Neural cell (in vitro differentiated cells): ENCODE results near the gene NXPE2. TPM values are rescaled to one million over a fixed set of nuclear protein-coding genes. Genes with fewer than 3 reads are reported as not detected.
"Not testable (repeated sequence)": the region's sequence is repeated elsewhere in the genome, so short reads cannot be mapped to it uniquely, and the experiment has no call there.

ENCODE experiments used
- H2AFZ ChIP-seq: fragments of 200-600, 300-800 bp; sonication (generic), shearing (Covaris generic); 2 replicates; pipeline ENCODE4 v1.6.0; 2014; ENCODE audit warnings: low read depth, mild to moderate bottlenecking, antibody characterized with exemption, low read length, moderate library complexity
- H3F3A ChIP-seq: fragments of 200-600 bp; shearing (Covaris generic); 2 replicates; pipeline ENCODE4 v1.6.1; 2016; ENCODE audit warnings: mild to moderate bottlenecking, moderate library complexity, mixed read lengths, antibody characterized with exemption, low read length; ENCODE audit not compliant: insufficient read depth, poor library complexity, severe bottlenecking
- H3K27ac ChIP-seq: fragments of 200-600, 300-800 bp; sonication (generic), shearing (Covaris generic); 2 replicates; pipeline ENCODE4 v1.5.1; 2014; ENCODE audit warnings: mild to moderate bottlenecking, low read length, moderate library complexity
- H3K27me3 ChIP-seq: fragments of 300-800, 200-600 bp; sonication (generic), shearing (Covaris generic); 2 replicates; pipeline ENCODE4 v1.6.0; 2014; ENCODE audit warnings: mild to moderate bottlenecking, low read depth, low read length, moderate library complexity; ENCODE audit not compliant: insufficient read depth
- H3K36me3 ChIP-seq: fragments of 300-800, 200-600 bp; sonication (generic), shearing (Covaris generic); 2 replicates; pipeline ENCODE4 v1.5.1; 2014; ENCODE audit warnings: mild to moderate bottlenecking, antibody characterized with exemption, low read length, moderate library complexity; ENCODE audit not compliant: insufficient read depth
- H3K4me2 ChIP-seq: fragments of 300-800, 200-600 bp; sonication (generic), shearing (Covaris generic); 2 replicates; pipeline ENCODE4 v1.6.0; 2014; ENCODE audit warnings: mild to moderate bottlenecking, low read length
- H3K4me3 ChIP-seq: fragments of 300-800, 200-600 bp; sonication (generic), shearing (Covaris generic); 2 replicates; pipeline ENCODE4 v1.5.1; 2014; ENCODE audit warnings: mild to moderate bottlenecking, low read length, moderate library complexity
- H3K79me2 ChIP-seq: fragments of 200-600 bp; shearing (Covaris generic); replicated peaks from 2 replicates; pipeline ENCODE4 v1.6.0; 2014; ENCODE audit warnings: mild to moderate bottlenecking, low read length, moderate library complexity; ENCODE audit not compliant: insufficient read depth
- H3K9ac ChIP-seq: fragments of 300-800, 200-600 bp; sonication (generic), shearing (Covaris generic); 2 replicates; pipeline ENCODE4 v1.6.1; 2016; ENCODE audit warnings: mild to moderate bottlenecking, low read length, mixed read lengths
- H3K9me2 ChIP-seq: fragments of 200-600 bp; shearing (Covaris generic); 2 replicates; pipeline ENCODE4 v1.6.1; 2016; ENCODE audit warnings: mild to moderate bottlenecking, low read length, mixed read lengths; ENCODE audit not compliant: insufficient read depth
- H3K9me3 ChIP-seq: fragments of 200-600, 300-800 bp; sonication (generic), shearing (Covaris generic); 2 replicates; pipeline ENCODE4 v1.6.1; 2016; ENCODE audit warnings: mild to moderate bottlenecking, mixed run types, low read length, moderate library complexity, mixed read lengths
- H4K20me1 ChIP-seq: fragments of 200-600 bp; shearing (Covaris generic); 2 replicates; pipeline ENCODE4 v1.6.1; 2016; ENCODE audit warnings: mild to moderate bottlenecking, mixed run types; ENCODE audit not compliant: insufficient read depth
- EP300 ChIP-seq: fragments of 450-650 bp; conservative IDR thresholded peaks from 2 replicates; pipeline ENCODE4 v1.6.1; 2014; ENCODE audit warnings: antibody characterized with exemption, mild to moderate bottlenecking, moderate library complexity; ENCODE audit not compliant: poor library complexity, severe bottlenecking
- EZH2 ChIP-seq: fragments of 200-600, 300-800 bp; shearing (Covaris generic), sonication (generic); IDR thresholded peaks from 2 replicates; pipeline ENCODE4 v1.6.1; 2014; ENCODE audit warnings: antibody characterized with exemption, low read length, borderline replicate concordance, mild to moderate bottlenecking; ENCODE audit not compliant: insufficient read depth, poor library complexity, severe bottlenecking
- MXI1 ChIP-seq: fragments of 450-650 bp; conservative IDR thresholded peaks from 2 replicates; pipeline ENCODE4 v1.6.1; 2014; ENCODE audit warnings: antibody characterized with exemption, mild to moderate bottlenecking; ENCODE audit not compliant: poor library complexity, severe bottlenecking
- POLR2AphosphoS5 ChIP-seq: IDR thresholded peaks from 2 replicates; pipeline ENCODE4 v1.6.1; 2012
- RAD21 ChIP-seq: fragments of 450-650 bp; conservative IDR thresholded peaks from 2 replicates; pipeline ENCODE4 v1.6.1; 2014; ENCODE audit warnings: antibody characterized with exemption, mild to moderate bottlenecking, moderate library complexity
- SMC3 ChIP-seq: fragments of 450-650 bp; conservative IDR thresholded peaks from 2 replicates; pipeline ENCODE4 v1.6.1; 2014; ENCODE audit warnings: antibody characterized with exemption, mild to moderate bottlenecking, moderate library complexity; ENCODE audit not compliant: poor library complexity
- TAF1 ChIP-seq: IDR thresholded peaks from 2 replicates; pipeline ENCODE4 v1.6.1; 2012; ENCODE audit warnings: low read depth
- polyA minus RNA-seq: library from RNA; depleted of rRNA, polyadenylated mRNA; stranded (reverse); fragments of >200 nt; gene quantifications from 2 replicates; pipeline ENCODE4 v1.2.3, GENCODE V29; 2014
- polyA plus RNA-seq: library from polyadenylated mRNA; depleted of rRNA; stranded (reverse); fragments of >200 nt; gene quantifications from 2 replicates; pipeline ENCODE4 v1.2.3, GENCODE V29; 2014
- TF ChIP-seq, protein P1 (sequence below): IDR thresholded peaks from 2 replicates; pipeline ENCODE4 v1.6.1; 2012; ENCODE audit warnings: borderline replicate concordance
- TF ChIP-seq, protein P2 (sequence below): fragments of 450-650 bp; IDR thresholded peaks from 2 replicates; pipeline ENCODE4 v1.5.1; 2014; ENCODE audit warnings: antibody characterized with exemption, mild to moderate bottlenecking, moderate library complexity; ENCODE audit not compliant: poor library complexity, severe bottlenecking

The NXPE2 gene
- polyA plus RNA-seq (0.20 TPM in 1 of 2 replicates, not detected in the other), polyA minus RNA-seq (0.46 and 0.49 TPM in 2 replicates)

DNA sequence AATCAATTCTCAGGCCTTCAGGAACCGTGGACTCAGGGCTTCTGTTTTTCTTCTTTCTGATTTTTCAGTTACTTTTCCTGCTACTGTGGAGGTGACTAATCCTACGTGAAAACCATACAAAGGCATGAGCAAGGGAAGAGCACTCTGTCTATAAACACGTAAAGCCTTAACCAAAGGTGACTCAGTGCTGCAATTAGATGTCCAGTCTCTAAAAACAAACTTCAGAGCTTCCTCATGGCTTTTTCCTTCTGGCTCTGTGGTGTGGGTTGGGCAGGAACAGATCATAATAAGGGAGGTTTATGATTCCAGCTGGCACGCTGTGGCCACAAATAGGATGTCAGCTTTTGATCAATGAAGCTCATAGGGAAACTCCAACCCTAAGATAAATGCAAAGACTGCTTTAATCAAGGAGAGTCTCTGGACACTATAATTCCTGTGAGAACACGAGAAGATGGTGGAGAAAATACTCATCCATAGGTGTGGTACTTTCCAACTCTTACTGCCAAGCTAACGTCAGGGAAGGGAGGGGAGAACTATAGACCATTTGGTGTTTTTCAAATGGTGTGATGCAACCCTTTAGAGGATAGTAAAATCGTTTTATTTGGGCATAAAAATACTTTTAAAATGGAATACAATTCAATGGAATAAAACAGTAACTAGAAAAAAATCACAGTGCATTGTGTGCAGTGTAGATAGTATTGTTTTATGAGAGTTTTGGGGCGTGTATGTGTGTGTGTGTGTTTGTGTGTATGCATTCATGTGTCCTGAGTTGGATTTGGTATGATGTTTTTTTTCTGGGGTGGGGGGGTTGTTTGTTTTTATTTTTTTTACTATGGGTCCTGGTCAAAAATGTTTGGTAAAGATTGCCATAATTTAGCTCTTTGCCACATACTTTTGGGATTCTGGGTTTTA, at the start of gene NXPE2:
TSS of gene NXPE2 (plus strand) at position 403 of the 912 bp plus-strand sequence. CDS start at position 452, 49 bp downstream.
- H3K9ac ChIP-seq: no peak within 1 kb of the TSS
- TF ChIP-seq TAF1: no peak
- TF ChIP-seq RAD21: no peak
- no peak for TF ChIP-seq EZH2
- no peak for TF ChIP-seq SMC3
- TF ChIP-seq, protein P1, sequence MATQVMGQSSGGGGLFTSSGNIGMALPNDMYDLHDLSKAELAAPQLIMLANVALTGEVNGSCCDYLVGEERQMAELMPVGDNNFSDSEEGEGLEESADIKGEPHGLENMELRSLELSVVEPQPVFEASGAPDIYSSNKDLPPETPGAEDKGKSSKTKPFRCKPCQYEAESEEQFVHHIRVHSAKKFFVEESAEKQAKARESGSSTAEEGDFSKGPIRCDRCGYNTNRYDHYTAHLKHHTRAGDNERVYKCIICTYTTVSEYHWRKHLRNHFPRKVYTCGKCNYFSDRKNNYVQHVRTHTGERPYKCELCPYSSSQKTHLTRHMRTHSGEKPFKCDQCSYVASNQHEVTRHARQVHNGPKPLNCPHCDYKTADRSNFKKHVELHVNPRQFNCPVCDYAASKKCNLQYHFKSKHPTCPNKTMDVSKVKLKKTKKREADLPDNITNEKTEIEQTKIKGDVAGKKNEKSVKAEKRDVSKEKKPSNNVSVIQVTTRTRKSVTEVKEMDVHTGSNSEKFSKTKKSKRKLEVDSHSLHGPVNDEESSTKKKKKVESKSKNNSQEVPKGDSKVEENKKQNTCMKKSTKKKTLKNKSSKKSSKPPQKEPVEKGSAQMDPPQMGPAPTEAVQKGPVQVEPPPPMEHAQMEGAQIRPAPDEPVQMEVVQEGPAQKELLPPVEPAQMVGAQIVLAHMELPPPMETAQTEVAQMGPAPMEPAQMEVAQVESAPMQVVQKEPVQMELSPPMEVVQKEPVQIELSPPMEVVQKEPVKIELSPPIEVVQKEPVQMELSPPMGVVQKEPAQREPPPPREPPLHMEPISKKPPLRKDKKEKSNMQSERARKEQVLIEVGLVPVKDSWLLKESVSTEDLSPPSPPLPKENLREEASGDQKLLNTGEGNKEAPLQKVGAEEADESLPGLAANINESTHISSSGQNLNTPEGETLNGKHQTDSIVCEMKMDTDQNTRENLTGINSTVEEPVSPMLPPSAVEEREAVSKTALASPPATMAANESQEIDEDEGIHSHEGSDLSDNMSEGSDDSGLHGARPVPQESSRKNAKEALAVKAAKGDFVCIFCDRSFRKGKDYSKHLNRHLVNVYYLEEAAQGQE: no peak
- TF ChIP-seq, protein P2, sequence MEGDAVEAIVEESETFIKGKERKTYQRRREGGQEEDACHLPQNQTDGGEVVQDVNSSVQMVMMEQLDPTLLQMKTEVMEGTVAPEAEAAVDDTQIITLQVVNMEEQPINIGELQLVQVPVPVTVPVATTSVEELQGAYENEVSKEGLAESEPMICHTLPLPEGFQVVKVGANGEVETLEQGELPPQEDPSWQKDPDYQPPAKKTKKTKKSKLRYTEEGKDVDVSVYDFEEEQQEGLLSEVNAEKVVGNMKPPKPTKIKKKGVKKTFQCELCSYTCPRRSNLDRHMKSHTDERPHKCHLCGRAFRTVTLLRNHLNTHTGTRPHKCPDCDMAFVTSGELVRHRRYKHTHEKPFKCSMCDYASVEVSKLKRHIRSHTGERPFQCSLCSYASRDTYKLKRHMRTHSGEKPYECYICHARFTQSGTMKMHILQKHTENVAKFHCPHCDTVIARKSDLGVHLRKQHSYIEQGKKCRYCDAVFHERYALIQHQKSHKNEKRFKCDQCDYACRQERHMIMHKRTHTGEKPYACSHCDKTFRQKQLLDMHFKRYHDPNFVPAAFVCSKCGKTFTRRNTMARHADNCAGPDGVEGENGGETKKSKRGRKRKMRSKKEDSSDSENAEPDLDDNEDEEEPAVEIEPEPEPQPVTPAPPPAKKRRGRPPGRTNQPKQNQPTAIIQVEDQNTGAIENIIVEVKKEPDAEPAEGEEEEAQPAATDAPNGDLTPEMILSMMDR: no peak
- no peak for TF ChIP-seq POLR2AphosphoS5
- TF ChIP-seq EP300: no peak
- TF ChIP-seq MXI1: no peak
- no peaks in the 10 kb centered on the region for H3K27me3 ChIP-seq
- no peak within 1 kb of the TSS for H3K4me2 ChIP-seq
- H3K27ac ChIP-seq: no peak within 1 kb of the TSS
- no peaks in the 10 kb centered on the region for H3K9me3 ChIP-seq
- no peak within 1 kb of the TSS for H3K4me3 ChIP-seq
- no peaks in the 10 kb centered on the region for H4K20me1 ChIP-seq
- H2AFZ ChIP-seq: no peak within 1 kb of the TSS
- H3K36me3 ChIP-seq: no peaks in the 10 kb centered on the region
- H3F3A ChIP-seq: no peaks in the 10 kb centered on the region
- H3K79me2 ChIP-seq: no peaks in the 10 kb centered on the region
- no peaks in the 10 kb centered on the region for H3K9me2 ChIP-seq

DNA sequence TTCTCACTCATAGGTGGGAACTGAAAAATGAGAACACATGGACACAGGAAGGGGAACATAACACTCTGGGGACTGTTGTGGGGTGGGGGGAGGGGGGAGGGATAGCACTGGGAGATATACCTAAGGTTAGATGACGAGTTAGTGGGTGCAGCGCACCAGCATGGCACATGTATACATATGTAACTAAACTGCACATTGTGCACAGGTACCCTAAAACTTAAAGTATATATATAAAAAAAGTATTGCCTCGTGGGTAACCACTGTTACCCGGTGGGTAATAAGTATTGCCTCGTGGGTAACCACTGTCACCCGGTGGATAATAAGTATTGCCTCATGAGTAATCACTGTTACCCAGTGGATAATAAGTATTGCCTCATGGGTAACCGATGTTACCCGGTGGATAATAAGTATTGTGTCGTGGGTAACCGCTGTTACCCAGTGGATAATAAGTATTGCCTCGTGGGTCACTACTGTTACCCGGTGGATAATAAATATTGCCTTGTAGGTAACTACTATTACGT, 46.8 kb upstream of the NXPE2 start:
- not testable (repeated sequence) for H3K27me3 ChIP-seq, H3K9me2 ChIP-seq, H2AFZ ChIP-seq, H3K36me3 ChIP-seq, H3K9me3 ChIP-seq, H3F3A ChIP-seq, H3K27ac ChIP-seq, H3K79me2 ChIP-seq, H3K9ac ChIP-seq, H3K4me2 ChIP-seq, H3K4me3 ChIP-seq, H4K20me1 ChIP-seq

DNA sequence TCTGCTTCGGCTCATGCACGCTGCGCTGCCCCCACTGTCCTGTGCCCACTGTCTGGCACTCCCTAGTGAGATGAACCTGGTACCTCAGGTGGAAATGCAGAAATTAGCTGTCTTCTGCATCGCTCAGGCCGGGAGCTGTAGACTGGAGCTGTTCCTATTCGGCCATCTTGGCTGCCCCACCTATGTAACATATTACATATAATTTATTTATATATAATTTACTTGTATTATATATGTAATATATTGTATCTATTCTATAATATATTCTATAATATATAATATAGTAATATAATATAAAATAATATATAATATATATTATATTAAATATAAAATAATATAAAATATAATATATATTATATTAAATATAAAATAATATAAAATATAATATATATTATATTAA, 38.9 kb upstream of the NXPE2 start:
- not testable (repeated sequence) for H3K4me2 ChIP-seq, H3K4me3 ChIP-seq, H3F3A ChIP-seq, H3K79me2 ChIP-seq, H2AFZ ChIP-seq, H3K9me3 ChIP-seq, H4K20me1 ChIP-seq, H3K9me2 ChIP-seq, H3K9ac ChIP-seq, H3K27ac ChIP-seq, H3K27me3 ChIP-seq, H3K36me3 ChIP-seq
